COLO668 (cell line): ENCODE measurements around the gene PDE6D.

Source experiments
- DNase-seq: peaks from one replicate; lab custom pipeline; 2025; ENCODE audit not compliant: unreplicated experiment; lab: John Stamatoyannopoulos, UW

PDE6D gene

DNA sequence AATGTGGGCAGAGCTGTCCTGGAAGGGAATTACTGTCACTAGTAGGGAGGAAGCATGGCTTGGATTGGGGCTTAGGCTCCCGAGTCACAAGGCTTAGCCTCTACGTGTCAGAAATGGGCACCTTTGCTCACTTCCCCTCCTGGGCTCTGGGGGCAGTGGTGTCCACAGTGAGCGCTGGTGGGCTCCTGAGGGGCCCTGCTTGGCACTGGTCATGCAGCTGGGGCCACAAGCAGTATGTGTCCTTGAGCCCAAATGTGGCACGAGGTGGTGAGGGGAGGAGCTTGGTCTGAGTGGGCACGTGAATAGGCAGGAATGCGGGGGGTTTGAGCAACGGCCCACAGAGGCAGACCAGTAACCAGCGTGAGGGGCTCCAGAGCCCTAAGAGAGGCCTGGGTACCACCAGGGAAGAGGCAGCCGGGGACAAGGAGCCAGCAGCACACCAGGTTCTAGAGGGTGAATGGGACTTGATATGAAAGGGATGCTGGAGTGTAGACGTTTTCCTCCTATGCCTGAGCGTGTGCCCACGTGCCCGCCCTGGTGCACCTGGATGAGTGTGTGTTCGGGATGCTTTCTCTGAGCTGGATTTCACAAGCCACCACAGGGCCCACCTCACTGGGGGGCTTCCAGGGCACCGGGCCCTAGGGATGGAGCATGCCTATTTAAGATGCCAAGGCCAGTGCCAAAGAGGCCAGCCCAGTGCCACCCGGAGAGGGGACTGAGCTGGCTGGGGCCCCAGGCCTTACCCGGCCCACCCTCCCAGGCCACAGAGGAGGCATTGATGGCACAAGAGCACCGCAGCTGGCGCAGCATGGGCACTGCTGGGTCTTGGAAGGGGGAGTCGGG lies 95.5 kb downstream of the PDE6D start:
- DNase-seq: no peak

DNA sequence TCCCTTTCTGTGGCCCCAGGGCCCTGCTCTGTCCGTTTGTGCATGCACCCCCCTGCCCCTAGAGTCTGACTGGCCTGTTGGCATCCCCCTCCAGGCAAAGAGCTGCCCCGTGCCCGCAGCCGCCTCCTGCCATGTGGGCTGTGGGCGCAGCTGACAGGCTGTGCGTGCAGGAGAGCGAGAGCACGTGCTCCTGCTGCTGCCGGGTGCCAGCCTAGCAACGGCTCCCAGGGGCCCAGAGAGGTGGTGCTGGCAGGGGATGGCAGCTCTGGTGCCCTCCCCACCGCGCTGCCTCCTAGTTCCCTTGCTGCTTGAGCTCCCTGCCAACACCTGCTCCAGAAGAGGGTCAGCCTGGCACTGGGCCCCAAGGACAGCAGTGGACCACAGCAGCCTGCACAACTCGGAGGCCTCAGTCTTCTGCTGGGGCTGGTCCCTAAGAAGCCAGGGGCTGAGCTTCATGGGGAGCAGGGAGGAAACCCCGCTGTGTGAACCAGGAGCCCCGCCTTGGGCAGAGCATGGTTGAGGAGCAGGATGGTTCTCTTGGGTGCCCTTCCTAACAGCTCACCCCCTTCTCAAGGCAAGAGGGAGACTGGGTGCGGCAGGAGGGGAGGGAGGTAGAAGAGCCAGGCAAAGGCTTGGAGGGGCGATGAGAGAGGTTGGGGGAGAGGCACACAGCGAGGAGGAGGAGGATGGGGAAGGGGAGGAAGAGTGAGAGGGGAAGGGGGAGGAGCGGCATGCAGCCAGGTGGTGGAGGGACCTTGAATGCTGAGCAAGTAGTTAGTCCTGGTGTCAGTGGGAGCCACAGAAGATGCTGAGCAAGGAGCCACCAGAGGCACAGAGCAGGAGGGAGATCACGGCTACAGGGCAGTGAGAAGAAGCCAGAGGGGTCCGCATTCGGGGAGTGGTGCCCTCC lies 96.5 kb downstream of the PDE6D start:
- peak; percentile 55 for DNase-seq

DNA sequence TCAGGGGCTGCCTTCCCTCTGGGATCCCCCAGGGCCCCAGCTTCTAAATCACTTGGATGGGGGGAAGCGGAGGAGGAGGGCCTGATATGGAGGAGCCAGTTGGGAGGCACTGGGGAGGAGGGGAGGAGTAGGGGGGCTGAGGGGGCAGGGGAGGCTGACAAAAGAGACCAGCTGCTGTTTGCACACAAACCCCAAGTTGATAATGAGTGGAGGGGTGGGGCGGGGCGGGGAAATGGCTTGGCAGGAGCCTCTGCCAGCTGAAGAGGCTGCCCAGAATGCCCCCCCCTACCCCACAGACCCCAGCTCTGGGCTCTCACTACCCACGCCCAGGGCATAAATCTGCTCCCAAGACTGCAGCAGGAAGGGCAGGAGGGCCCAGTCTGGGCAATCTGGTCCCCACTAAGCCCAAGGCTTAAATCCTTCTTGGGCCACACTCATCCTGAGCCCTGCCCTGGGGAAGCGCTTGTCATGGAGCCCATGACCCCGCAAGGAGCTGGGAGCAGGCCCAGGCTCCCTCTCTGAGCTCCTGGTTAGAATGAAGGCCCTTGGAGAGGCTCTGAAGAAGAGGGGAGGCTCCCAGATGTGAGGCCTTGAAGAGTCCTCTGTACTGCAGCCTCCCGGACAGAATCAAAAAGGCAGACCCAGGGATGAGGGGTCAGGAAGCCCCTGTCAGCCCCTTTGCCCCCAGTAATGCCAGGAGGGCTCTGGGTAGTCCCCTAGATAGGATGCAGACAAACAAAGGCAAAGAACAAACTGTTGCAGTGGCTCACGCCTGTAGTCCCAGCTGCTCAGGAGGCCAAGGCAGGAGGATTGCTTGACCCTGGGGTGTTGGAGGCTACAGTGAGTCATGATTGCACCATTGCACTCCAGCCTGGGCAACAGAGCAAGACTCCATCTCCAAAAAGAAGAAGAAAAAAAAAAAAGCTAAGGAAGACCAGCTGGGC lies 97.5 kb downstream of the PDE6D start:
- peak; percentile 35 for DNase-seq

DNA sequence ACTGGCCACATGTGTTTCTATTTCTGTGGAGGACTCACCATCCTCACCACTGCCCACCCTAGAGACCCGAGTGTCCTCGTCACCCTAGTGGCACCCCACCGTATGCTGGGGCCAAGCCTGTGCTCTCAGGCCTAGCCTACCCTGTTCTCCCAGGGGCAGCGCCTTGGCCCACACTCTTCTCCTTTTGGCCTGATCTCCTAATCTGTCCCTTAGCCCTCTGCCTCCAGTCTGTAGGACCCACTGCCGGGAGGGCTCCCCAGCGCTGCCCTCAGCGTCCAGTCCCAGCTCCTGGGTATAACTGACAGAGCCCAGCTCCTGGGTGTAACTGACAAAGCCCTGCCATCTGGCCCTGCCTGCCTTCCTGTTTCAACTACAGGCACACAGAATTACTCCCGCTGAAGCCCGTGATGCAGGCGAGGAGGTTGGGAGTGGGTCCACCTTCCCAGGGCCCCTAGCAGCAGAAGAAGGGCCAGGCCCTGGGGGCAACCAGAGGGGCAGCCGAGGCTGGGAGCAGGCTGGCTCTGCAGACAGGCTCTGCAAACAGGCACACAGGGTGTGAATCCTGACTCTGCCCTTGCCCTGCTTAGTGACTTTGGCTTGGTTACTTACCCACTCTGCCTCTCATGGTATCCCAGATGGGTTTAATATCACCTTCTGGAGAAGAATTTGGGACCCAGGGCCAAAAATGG lies 98.3 kb downstream of the PDE6D start:
- DNase-seq: peak; percentile 13
